OCI-LY7 (cell line): Measurements from ENCODE around the gene ROCK2. TPM values are rescaled to one million over a fixed set of nuclear protein-coding genes. Genes with fewer than 3 reads are reported as not detected.

Experiments used
- BruUV-seq: library from RNA; stranded (reverse); fragments of 400-500 nt; replicated peaks from 2 replicates; lab custom pipeline; 2021; lab: Mats Ljungman, UMichigan
- CTCF ChIA-PET: fragments of 300-600 bp; sonication (Branson Sonifier 250); formaldehyde crosslinking; loops from one replicate; lab custom pipeline; 2022; ENCODE audit warnings: antibody characterized with exemption; ENCODE audit not compliant: unreplicated experiment; lab: Charles Lee
- POLR2A ChIA-PET: fragments of 300-600 bp; sonication (Branson Sonifier 250); formaldehyde crosslinking; loops from one replicate; lab custom pipeline; 2022; ENCODE audit warnings: antibody characterized with exemption; lab: Charles Lee
- DNase-seq: peaks from one replicate; pipeline ENCODE4 v3.0.0-alpha.2; 2015; ENCODE audit warnings: low spot score
- H2AFZ ChIP-seq: fragments of 200-600 bp; sonication (generic), shearing (Covaris generic); 2 replicates; pipeline ENCODE4 v1.6.1; 2014; ENCODE audit warnings: mild to moderate bottlenecking, antibody characterized with exemption, low read length, moderate library complexity
- H3K27ac ChIP-seq: fragments of 200-600 bp; sonication (generic); 2 replicates; pipeline ENCODE4 v1.5.1; 2014; ENCODE audit warnings: mixed run types, low read depth, mild to moderate bottlenecking, moderate library complexity, low read length, inconsistent platforms; ENCODE audit not compliant: poor library complexity, severe bottlenecking
- H3K36me3 ChIP-seq: fragments of 200-600 bp; sonication (generic); 2 replicates; pipeline ENCODE4 v1.6.1; 2014; ENCODE audit warnings: mild to moderate bottlenecking, antibody characterized with exemption, low read length, moderate library complexity, mixed read lengths; ENCODE audit not compliant: insufficient read depth
- H3K4me1 ChIP-seq: fragments of 200-600 bp; sonication (generic); 2 replicates; pipeline ENCODE4 v1.5.1; 2014; ENCODE audit warnings: mild to moderate bottlenecking, low read length; ENCODE audit not compliant: insufficient read depth, poor library complexity, severe bottlenecking
- H3K4me2 ChIP-seq: fragments of 200-600 bp; sonication (generic); 2 replicates; pipeline ENCODE4 v1.6.1; 2014; ENCODE audit warnings: mild to moderate bottlenecking, low read length
- H3K4me3 ChIP-seq: fragments of 200-600 bp; sonication (generic); 2 replicates; pipeline ENCODE4 v1.5.1; 2014; ENCODE audit warnings: mild to moderate bottlenecking, low read depth, low read length; ENCODE audit not compliant: poor library complexity, severe bottlenecking
- H3K79me2 ChIP-seq: fragments of 200-600 bp; sonication (generic); 2 replicates; pipeline ENCODE4 v1.6.1; 2016; ENCODE audit warnings: low read depth, mild to moderate bottlenecking, low read length, moderate library complexity, mixed read lengths; ENCODE audit not compliant: insufficient read depth
- H3K9me2 ChIP-seq: fragments of 200-600 bp; sonication (generic); 2 replicates; pipeline ENCODE4 v1.6.1; 2016; ENCODE audit warnings: mild to moderate bottlenecking, low read length, mixed read lengths; ENCODE audit not compliant: insufficient read depth
- H3K9me3 ChIP-seq: fragments of 200-600 bp; sonication (generic); 2 replicates; pipeline ENCODE4 v1.6.1; 2014; ENCODE audit warnings: mild to moderate bottlenecking, mixed run types, low read length, mixed read lengths
- H4K20me1 ChIP-seq: fragments of 200-600 bp; sonication (generic); 2 replicates; pipeline ENCODE4 v1.6.1; 2014; ENCODE audit warnings: mild to moderate bottlenecking, antibody characterized with exemption, low read length, moderate library complexity, mixed read lengths; ENCODE audit not compliant: insufficient read depth
- EZH2phosphoT487 ChIP-seq: fragments of 200-600 bp; sonication (generic); IDR thresholded peaks from 2 replicates; pipeline ENCODE4 v1.6.1; 2018; ENCODE audit warnings: low read depth, borderline replicate concordance, mild to moderate bottlenecking, mixed run types, antibody characterized with exemption, low read length, moderate library complexity, mixed read lengths
- intact Hi-C: fragments of 100-400 bp; cut with micrococcal nuclease; formaldehyde crosslinking; loops from one replicate; pipeline ENCODE4 v1.10.0; 2022; ENCODE audit not compliant: unreplicated experiment
- total RNA-seq, 2 experiments: library from RNA; depleted of rRNA in 1 of 2; stranded (reverse); fragments of >200 nt in 1 of 2; shearing (Covaris generic) in 1 of 2; gene quantifications; 2 replicates each; pipeline ENCODE4 v1.2.3, GENCODE V29; 2014 to 2022
- TF ChIP-seq, protein P1 (sequence below): fragments of 200-600 bp; sonication (generic); conservative IDR thresholded peaks from 2 replicates; pipeline ENCODE4 v1.5.1; 2014; ENCODE audit warnings: mild to moderate bottlenecking, antibody characterized with exemption, low read length, moderate library complexity, mixed read lengths

Gene ROCK2
- total RNA-seq, 2 experiments from 2014 or later: 12.4 to 21.0 TPM

- Histone ChIP-seq H3K27ac (no peak overlapping the region), H3K36me3 (peaks cover 55% of the 10 kb centered on the region), H3K4me1 (no peaks in the 10 kb centered on the region), H3K79me2 (no peaks in the 10 kb centered on the region), H3K9me3 (no peaks in the 10 kb centered on the region), H3K4me3 (no peak overlapping the region), H3K4me2 (no peak overlapping the region), H3K9me2 (no peaks in the 10 kb centered on the region), H4K20me1 (0 out of 2 replicates have a peak, but pooled peaks cover 2% of the 10 kb centered on the region), H2AFZ (no peak overlapping the region)
- DNase-seq: no peak
- intact Hi-C loops: no loop called here
- no TSS peak for BruUV-seq
- TF ChIP-seq EZH2phosphoT487: no peak
- POLR2A ChIA-PET: interaction anchor here (0.6 kb wide), 1 partner anchor 42 kb away, joined by 6 read pairs; no protein-coding TSS in a partner anchor
- CTCF ChIA-PET: interaction anchor here (0.6 to 1.2 kb wide), 2 partner anchors 8 to 211 kb away, joined by 3 read pairs; no protein-coding TSS in a partner anchor
Measured at GRCh38 chr2:11212645-11213044, 131.8 kb downstream of the ROCK2 start.

GRCh38 chr2:11208083-11208482, 136.4 kb downstream of the ROCK2 start:
- CTCF ChIA-PET: no interaction called here
- no TSS peak for BruUV-seq
- Histone ChIP-seq H3K4me2 (no peak overlapping the region), H3K9me2 (no peaks in the 10 kb centered on the region), H3K4me1 (no peaks in the 10 kb centered on the region), H3K27ac (no peak overlapping the region), H2AFZ (no peak overlapping the region), H4K20me1 (0 out of 2 replicates have a peak, but pooled peaks cover 2% of the 10 kb centered on the region), H3K79me2 (no peaks in the 10 kb centered on the region), H3K9me3 (no peaks in the 10 kb centered on the region), H3K4me3 (no peak overlapping the region), H3K36me3 (peaks cover 27% of the 10 kb centered on the region)
- intact Hi-C loops: no loop called here
- POLR2A ChIA-PET: interaction anchor here (0.5 to 1.2 kb wide), 4 partner anchors 10 to 222 kb away, joined by 3 to 4 read pairs (median 3); no protein-coding TSS in a partner anchor
- DNase-seq: no peak
- TF ChIP-seq, protein P1, sequence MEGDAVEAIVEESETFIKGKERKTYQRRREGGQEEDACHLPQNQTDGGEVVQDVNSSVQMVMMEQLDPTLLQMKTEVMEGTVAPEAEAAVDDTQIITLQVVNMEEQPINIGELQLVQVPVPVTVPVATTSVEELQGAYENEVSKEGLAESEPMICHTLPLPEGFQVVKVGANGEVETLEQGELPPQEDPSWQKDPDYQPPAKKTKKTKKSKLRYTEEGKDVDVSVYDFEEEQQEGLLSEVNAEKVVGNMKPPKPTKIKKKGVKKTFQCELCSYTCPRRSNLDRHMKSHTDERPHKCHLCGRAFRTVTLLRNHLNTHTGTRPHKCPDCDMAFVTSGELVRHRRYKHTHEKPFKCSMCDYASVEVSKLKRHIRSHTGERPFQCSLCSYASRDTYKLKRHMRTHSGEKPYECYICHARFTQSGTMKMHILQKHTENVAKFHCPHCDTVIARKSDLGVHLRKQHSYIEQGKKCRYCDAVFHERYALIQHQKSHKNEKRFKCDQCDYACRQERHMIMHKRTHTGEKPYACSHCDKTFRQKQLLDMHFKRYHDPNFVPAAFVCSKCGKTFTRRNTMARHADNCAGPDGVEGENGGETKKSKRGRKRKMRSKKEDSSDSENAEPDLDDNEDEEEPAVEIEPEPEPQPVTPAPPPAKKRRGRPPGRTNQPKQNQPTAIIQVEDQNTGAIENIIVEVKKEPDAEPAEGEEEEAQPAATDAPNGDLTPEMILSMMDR: no peak
- TF ChIP-seq EZH2phosphoT487: no peak

DNA sequence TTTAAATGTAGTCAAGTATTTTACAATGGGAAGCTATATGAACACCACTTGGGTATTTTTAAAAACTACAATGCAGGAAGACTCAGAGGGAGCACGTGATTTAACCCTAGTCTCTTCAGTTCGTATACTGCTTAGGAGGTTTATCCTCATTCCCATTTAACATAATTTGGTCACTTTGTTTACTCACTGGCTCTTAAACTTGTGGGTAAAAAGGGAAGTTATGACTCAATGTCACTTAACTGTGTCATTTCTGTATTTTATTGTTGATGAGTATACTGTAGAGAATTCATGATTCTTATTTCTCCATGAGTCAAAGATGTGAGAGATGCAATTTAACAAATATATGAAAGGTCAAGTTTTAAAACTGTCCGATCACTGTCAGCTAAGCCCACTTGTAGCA, 141.0 kb downstream of the ROCK2 start:
- no peak overlapping the region for H2AFZ ChIP-seq
- H3K9me3 ChIP-seq: no peaks in the 10 kb centered on the region
- H3K36me3 ChIP-seq: peaks cover 32% of the 10 kb centered on the region
- H3K4me1 ChIP-seq: no peaks in the 10 kb centered on the region
- ChIA-PET POLR2A (interaction anchor here (0.5 to 2.1 kb wide), 4 partner anchors 8 to 18 kb away, joined by 4 to 5 read pairs (median 4); no protein-coding TSS in a partner anchor), CTCF (no interaction called here)
- TF ChIP-seq EZH2phosphoT487: no peak
- TF ChIP-seq, protein P1: no peak
- no peaks in the 10 kb centered on the region for H3K9me2 ChIP-seq
- no TSS peak for BruUV-seq
- H4K20me1 ChIP-seq: no peaks in the 10 kb centered on the region
- no peak for DNase-seq
- H3K27ac ChIP-seq: no peak overlapping the region
- no peak overlapping the region for H3K4me2 ChIP-seq
- no peaks in the 10 kb centered on the region for H3K79me2 ChIP-seq
- H3K4me3 ChIP-seq: no peak overlapping the region
- intact Hi-C loops: no loop called here
